ENCODE data around the gene C10orf95. TPM values are rescaled to one million over a fixed set of nuclear protein-coding genes. Genes with fewer than 3 reads are reported as not detected.

The C10orf95 gene
- total and polyA plus RNA-seq, 2 of the 13 experiments (the other 11 are each of a cell fraction or from before 2014, with no cell fraction given): 0.05 to 0.07 TPM

GRCh38 chr10:102463983-102464382 lies 12.6 kb upstream of the C10orf95 start:
- peak overlapping the region in 2 of 3 experiments; percentile 60 to 74; a peak in 1 of 6 replicates for H3K4me3 ChIP-seq (replicated peaks in 1 of 3; ENCODE audit: insufficient read depth in 1 of 3, low read depth in 2 of 3, low read length in 3 of 3)
- BruUV-seq (replicated peaks): no TSS peak
- no peaks in the 10 kb centered on the region for H4K20me1 ChIP-seq (ENCODE audit: insufficient read depth, low read length)
- H3K79me2 ChIP-seq (ENCODE audit: insufficient read depth, low read length): no peaks in the 10 kb centered on the region
- peaks cover 49% of the 10 kb centered on the region for H3K4me1 ChIP-seq (ENCODE audit: insufficient read depth, low read length)
- H3K9me3 ChIP-seq (ENCODE audit: low read length): no peaks in the 10 kb centered on the region
- H3K9ac ChIP-seq (ENCODE audit: insufficient read depth, low read depth, low read length): no peak overlapping the region
- no peaks in the 10 kb centered on the region for H3K36me3 ChIP-seq (replicated peaks in 1 of 2; ENCODE audit: control insufficient read depth in 1 of 2, insufficient read depth in 2 of 2, low read length in 2 of 2)
- CTCF ChIA-PET (ENCODE audit: low intra/inter-chr PET ratio, low total read pairs): interaction anchor here (1.3 kb wide), 1 partner anchor 15 kb away, joined by 3 read pairs; no protein-coding TSS in a partner anchor
- POLR2A ChIA-PET: interaction anchor here (1.0 to 4.6 kb wide), 5 partner anchors 11 to 317 kb away, joined by 3 to 73 read pairs (median 3); partner anchors contain the start of genes C10orf95 and CUEDC2
- no peaks in the 10 kb centered on the region for H3K27me3 ChIP-seq (ENCODE audit: control insufficient read depth in 1 of 2, insufficient read depth in 2 of 2, low read length in 2 of 2)
- intact Hi-C loops (cut with micrococcal nuclease; ENCODE audit: unreplicated experiment) (loop anchor here (2.0 kb wide), 1 partner anchor 43 kb away; the partner anchor contains the start of gene FBXL15), in situ Hi-C loops (cut with HindIII; ENCODE audit: extremely low pct_ligation_motif_present, low pct_unique_long_range_greater_than_20kb) (loop anchor here (5.0 kb wide), 1 partner anchor 42 kb away; the partner anchor contains the start of gene FBXL15)
- peak overlapping the region; percentile 96 for H3K4me2 ChIP-seq (ENCODE audit: low read depth, low read length)
- WGBS (ENCODE audit: low lambda C conversion rate): 25% methylated on average over 10 of the region's 10 CpGs
- peak overlapping the region; percentile 62 for H3K27ac ChIP-seq (ENCODE audit: extremely low read length, insufficient read depth, low read length)
- FAIRE-seq: peak; percentile 46
- H2AFZ ChIP-seq (ENCODE audit: low read length): no peak overlapping the region
- no peak for ATAC-seq
- DNase-seq (ENCODE audit: low spot score): no peak
- peak; percentile 55 for TF ChIP-seq ZMYM3 (CRISPR knock-in tag; IDR thresholded peaks at IDR 0.05)
- no peak for TF ChIP-seq TFDP1 (CRISPR knock-in tag; IDR thresholded peaks at IDR 0.05; ENCODE audit: borderline replicate concordance)
- TF ChIP-seq HMG20B (CRISPR knock-in tag; conservative IDR thresholded peaks at IDR 0.05): no peak
- no peak for TF ChIP-seq EHMT2 (IDR thresholded peaks at IDR 0.05; ENCODE audit: borderline replicate concordance, low read depth, low read length)
- 0 out of 2 replicates have a peak, but pooled peaks have one; percentile 29 for TF ChIP-seq RARA (CRISPR knock-in tag; IDR thresholded peaks at IDR 0.05)
- no peak for TF ChIP-seq ZZZ3 (CRISPR knock-in tag; IDR thresholded peaks at IDR 0.05; ENCODE audit: borderline replicate concordance)
- peak; percentile 25; the same call in 1 of the 2 replicates for TF ChIP-seq SAP130 (CRISPR knock-in tag; IDR thresholded peaks at IDR 0.05; ENCODE audit: low read depth)
- TF ChIP-seq SP4 (CRISPR knock-in tag; IDR thresholded peaks at IDR 0.05): no peak
- no peak for TF ChIP-seq ZNF605 (CRISPR knock-in tag; IDR thresholded peaks at IDR 0.05)
- TF ChIP-seq SYNCRIP (IDR thresholded peaks at IDR 0.05; ENCODE audit: insufficient read depth, low read depth, low read length): no peak
- no peak for TF ChIP-seq ZNF629 (CRISPR knock-in tag; conservative IDR thresholded peaks at IDR 0.05)
- no peak for TF ChIP-seq ZNF564 (CRISPR knock-in tag; IDR thresholded peaks at IDR 0.05)
- TF ChIP-seq RBM39 (IDR thresholded peaks at IDR 0.05; ENCODE audit: low read depth, low read length, poor library complexity, severe bottlenecking): no peak
- TF ChIP-seq ZNF879 (CRISPR knock-in tag; IDR thresholded peaks at IDR 0.05): no peak
- TF ChIP-seq PRDM4 (CRISPR knock-in tag; IDR thresholded peaks at IDR 0.05; ENCODE audit: borderline replicate concordance): no peak
- no peak for TF ChIP-seq ATM (IDR thresholded peaks at IDR 0.05; ENCODE audit: borderline replicate concordance)
- no peak for TF ChIP-seq NCOR1 (IDR thresholded peaks at IDR 0.05; ENCODE audit: borderline replicate concordance, low read length)
- no peak for TF ChIP-seq ZNF225 (CRISPR knock-in tag; IDR thresholded peaks at IDR 0.05)
- TF ChIP-seq ZNF570 (CRISPR knock-in tag; IDR thresholded peaks at IDR 0.05; ENCODE audit: borderline replicate concordance): no peak
- TF ChIP-seq ZFP82 (CRISPR knock-in tag; IDR thresholded peaks at IDR 0.05; ENCODE audit: borderline replicate concordance): no peak
- no peak for TF ChIP-seq TERF1 (CRISPR knock-in tag; IDR thresholded peaks at IDR 0.05)
